Brain microvascular endothelial cell (primary cell): ENCODE results near the gene SMCO4.
A peak's percentile ranks its signal among the peaks of the same experiment; 100 is the strongest.
"Not testable (repeated sequence)": the region's sequence is repeated elsewhere in the genome, so short reads cannot be mapped to it uniquely, and the experiment has no call there.

Experiments used
- DNase-seq: peaks from one replicate; pipeline ENCODE4 v3.0.0-alpha.2; 2020
- H3K27ac ChIP-seq: fragments of 250-450 bp; sonication (Bioruptor Pico); 2 replicates; pipeline ENCODE4 v1.5.1; 2020; ENCODE audit warnings: mild to moderate bottlenecking, moderate library complexity
- H3K27me3 ChIP-seq: fragments of 250-450 bp; sonication (Bioruptor Pico); replicated peaks from 2 replicates; pipeline ENCODE4 v1.5.1; 2020; ENCODE audit warnings: mild to moderate bottlenecking
- H3K36me3 ChIP-seq: fragments of 250-450 bp; sonication (Bioruptor Pico); replicated peaks from 2 replicates; pipeline ENCODE4 v1.5.1; 2020; ENCODE audit warnings: mild to moderate bottlenecking
- H3K4me3 ChIP-seq: 2 replicates; pipeline ENCODE4 v1.5.1; 2011; ENCODE audit warnings: low read depth, mild to moderate bottlenecking, control low read depth, low read length, moderate library complexity
- in situ Hi-C: cut with HindIII; loops from 2 replicates; pipeline ENCODE4 v1.10.0; 2017; ENCODE audit warnings: low sequenced_read_pairs, low pct_ligation_motif_present
- TF ChIP-seq, protein P1 (sequence below): IDR thresholded peaks from 2 replicates; pipeline ENCODE4 v1.5.1; 2011; ENCODE audit warnings: low read depth, mild to moderate bottlenecking, moderate library complexity, low read length, control low read depth, inconsistent platforms; ENCODE audit errors: missing control alignments

SMCO4 gene

DNA sequence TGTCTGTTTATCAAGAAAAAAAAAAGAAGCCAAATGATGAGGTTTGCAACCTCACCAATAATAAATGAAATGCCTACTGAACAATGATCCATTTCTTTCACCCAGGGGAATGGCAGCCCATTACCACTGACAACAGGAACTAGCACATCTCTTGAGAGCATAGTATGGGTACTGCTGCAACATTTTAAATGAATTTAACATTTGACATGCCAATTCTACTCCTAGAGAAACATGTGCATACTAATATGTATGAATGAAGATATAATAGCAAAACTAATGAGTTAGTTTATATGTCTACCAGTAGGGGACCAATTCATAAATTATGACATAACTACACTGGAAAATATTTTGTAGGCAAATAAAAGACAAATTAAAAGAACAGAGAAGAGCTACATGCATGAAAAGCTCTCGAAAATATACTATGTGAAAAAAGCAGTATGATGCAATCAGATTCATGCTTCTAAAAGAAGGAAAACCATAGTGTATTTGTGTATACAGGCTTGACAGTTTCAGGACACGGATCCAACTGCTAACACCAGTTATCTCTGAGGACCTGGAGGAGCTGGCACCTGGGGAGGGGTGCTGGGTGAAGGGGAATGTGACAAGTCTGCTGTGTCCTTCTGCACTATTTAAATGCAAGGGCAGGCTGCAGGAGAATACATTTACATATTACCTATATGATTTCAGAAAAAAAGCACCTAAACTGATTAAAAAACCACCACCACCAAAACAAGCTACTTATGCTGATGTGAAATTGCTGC, 6.9 kb downstream of the SMCO4 start:
- Histone ChIP-seq H3K4me3 (no peak overlapping the region), H3K36me3 (no peaks in the 10 kb centered on the region), H3K27ac (no peak overlapping the region), H3K27me3 (no peaks in the 10 kb centered on the region)
- DNase-seq, result no peak
- in situ Hi-C loops, result no loop called here
- TF ChIP-seq, protein P1, sequence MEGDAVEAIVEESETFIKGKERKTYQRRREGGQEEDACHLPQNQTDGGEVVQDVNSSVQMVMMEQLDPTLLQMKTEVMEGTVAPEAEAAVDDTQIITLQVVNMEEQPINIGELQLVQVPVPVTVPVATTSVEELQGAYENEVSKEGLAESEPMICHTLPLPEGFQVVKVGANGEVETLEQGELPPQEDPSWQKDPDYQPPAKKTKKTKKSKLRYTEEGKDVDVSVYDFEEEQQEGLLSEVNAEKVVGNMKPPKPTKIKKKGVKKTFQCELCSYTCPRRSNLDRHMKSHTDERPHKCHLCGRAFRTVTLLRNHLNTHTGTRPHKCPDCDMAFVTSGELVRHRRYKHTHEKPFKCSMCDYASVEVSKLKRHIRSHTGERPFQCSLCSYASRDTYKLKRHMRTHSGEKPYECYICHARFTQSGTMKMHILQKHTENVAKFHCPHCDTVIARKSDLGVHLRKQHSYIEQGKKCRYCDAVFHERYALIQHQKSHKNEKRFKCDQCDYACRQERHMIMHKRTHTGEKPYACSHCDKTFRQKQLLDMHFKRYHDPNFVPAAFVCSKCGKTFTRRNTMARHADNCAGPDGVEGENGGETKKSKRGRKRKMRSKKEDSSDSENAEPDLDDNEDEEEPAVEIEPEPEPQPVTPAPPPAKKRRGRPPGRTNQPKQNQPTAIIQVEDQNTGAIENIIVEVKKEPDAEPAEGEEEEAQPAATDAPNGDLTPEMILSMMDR, result no peak

DNA sequence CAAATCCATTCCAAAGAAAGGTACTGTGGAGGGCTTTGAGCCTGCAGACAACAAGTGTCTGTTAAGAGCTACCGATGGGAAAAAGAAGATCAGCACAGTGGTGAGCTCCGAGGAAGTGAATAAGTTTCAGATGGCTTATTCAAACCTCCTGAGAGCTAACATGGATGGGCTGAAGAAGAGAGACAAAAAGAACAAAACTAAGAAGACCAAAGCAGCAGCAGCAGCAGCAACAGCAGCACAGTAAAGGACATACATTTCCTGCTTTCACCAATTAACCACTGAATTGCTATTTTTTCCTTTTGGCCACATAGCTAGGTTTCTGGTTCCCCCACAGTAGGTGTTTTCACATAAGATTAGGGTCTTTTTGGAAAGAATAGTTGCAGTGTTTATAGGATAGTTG, 7.6 kb downstream of the SMCO4 start:
- DNase-seq, H3K4me3 ChIP-seq, H3K36me3 ChIP-seq, in situ Hi-C loops, H3K27me3 ChIP-seq, H3K27ac ChIP-seq: not testable (repeated sequence)

DNA sequence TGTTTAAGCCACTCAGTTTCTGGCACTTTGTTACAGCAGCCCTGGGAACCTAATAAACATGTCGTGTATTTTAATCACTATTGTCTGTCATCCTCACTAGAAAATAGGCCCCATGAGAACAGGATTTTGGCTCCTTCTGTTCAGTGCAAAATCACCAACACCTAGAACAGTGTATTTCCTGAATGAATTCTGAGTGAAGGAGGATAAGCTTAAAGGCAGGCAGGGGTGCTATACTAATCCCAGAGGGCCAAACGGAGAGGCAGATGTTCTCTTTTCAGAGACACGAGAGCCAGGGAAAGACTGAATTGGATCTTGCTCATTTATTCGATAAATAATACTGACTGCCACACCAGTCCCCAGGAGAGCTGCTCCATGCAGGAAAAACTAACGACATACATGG, 10.4 kb downstream of the SMCO4 start:
- no peak overlapping the region for H3K27ac ChIP-seq
- DNase-seq, result no peak
- no peak overlapping the region for H3K4me3 ChIP-seq
- TF ChIP-seq, protein P1, result no peak
- in situ Hi-C loops, result no loop called here
- no peaks in the 10 kb centered on the region for H3K27me3 ChIP-seq
- H3K36me3 ChIP-seq, result no peaks in the 10 kb centered on the region

DNA sequence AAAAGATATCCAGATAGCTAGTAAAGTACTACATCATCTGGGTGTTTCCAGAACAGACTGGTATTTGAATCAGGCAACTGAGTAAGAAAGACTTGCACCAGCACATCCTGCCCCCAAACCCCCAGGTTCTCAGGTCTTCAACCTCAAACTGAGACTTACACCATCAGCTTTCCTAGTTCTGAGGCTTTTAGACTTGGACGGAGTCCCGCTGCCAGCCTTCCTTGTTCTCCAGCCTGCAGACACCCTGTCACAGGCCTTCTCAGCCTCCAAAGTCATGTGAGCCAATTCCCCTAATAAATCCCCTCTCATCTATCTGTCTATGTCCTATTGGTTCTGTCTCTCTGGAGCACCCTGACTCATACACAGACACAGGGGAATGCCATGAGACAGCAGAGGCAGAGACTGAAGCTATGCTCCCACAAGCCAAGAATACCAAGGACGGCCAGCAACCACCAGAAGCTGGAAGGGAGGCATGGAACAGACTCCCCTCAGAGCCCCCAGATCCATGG, 10.9 kb downstream of the SMCO4 start:
- DNase-seq, result peak; percentile 47
- H3K36me3 ChIP-seq, result no peaks in the 10 kb centered on the region
- H3K4me3 ChIP-seq, result no peak overlapping the region
- H3K27ac ChIP-seq, result no peak overlapping the region
- TF ChIP-seq, protein P1, result no peak
- H3K27me3 ChIP-seq, result no peaks in the 10 kb centered on the region
- in situ Hi-C loops, result no loop called here

DNA sequence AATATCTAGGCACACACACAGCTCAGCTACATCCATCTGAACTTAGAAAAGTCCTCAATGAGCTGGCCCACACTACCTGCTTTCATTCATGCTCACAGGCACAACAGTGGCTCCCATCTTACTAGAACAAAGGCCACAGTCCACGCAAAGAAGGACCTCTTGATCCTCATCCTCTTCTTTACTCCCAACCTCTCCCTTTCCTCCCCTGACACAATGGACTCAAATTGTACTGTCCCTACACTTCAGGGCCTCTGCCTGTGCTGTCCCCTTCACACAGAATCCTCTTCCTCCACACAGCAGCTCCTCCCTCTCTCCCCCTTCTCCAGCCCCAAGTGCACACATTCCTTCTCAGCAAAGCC, 12.7 kb downstream of the SMCO4 start:
- Histone ChIP-seq H3K27me3 (no peaks in the 10 kb centered on the region), H3K36me3 (no peaks in the 10 kb centered on the region), H3K4me3 (no peak overlapping the region), H3K27ac (no peak overlapping the region)
- TF ChIP-seq, protein P1, result no peak
- DNase-seq, result no peak
- in situ Hi-C loops, result no loop called here

DNA sequence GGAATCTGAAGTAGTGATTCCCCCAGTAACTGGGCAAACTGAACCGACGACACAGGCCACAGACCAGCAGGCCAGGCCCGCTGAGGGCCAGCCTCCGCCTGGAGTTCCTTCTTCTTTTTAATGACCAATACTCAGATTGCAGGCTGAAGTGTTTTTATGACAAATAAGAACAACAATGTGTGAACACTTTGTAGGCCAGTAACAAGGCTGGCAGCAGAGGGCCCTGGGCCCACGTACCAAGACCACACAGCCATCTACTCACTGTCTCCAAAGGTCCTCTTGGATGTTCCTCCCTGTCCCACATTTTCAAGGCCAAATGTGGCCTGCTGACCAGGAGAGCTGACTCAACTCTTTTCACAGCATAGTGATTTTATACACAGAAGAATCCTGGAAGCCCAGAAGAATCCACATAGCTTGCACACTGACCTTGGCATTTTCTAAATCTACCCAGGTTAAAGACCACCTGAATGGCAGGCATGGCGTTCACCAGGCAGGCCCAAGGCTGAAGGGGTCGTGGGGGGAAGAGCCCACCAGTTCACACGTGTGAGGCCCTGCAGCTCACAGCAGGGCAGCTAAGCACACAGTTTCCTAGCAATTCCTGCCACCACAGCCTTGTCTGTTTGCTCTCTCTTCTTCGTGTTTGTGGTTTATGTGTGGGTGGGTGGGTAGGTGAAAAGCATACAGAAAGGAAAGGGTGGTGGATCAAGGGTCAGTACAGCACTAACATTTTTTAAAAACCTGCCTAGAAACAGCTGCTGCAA, 13.3 kb downstream of the SMCO4 start:
- H3K36me3 ChIP-seq, result no peaks in the 10 kb centered on the region
- no peaks in the 10 kb centered on the region for H3K27me3 ChIP-seq
- in situ Hi-C loops, result no loop called here
- peak; percentile 28 for DNase-seq
- TF ChIP-seq, protein P1, result no peak
- H3K4me3 ChIP-seq, result no peak overlapping the region
- peak overlapping the region; percentile 12 for H3K27ac ChIP-seq
